Measurements from ENCODE around the gene RCOR3.

The RCOR3 gene

DNA sequence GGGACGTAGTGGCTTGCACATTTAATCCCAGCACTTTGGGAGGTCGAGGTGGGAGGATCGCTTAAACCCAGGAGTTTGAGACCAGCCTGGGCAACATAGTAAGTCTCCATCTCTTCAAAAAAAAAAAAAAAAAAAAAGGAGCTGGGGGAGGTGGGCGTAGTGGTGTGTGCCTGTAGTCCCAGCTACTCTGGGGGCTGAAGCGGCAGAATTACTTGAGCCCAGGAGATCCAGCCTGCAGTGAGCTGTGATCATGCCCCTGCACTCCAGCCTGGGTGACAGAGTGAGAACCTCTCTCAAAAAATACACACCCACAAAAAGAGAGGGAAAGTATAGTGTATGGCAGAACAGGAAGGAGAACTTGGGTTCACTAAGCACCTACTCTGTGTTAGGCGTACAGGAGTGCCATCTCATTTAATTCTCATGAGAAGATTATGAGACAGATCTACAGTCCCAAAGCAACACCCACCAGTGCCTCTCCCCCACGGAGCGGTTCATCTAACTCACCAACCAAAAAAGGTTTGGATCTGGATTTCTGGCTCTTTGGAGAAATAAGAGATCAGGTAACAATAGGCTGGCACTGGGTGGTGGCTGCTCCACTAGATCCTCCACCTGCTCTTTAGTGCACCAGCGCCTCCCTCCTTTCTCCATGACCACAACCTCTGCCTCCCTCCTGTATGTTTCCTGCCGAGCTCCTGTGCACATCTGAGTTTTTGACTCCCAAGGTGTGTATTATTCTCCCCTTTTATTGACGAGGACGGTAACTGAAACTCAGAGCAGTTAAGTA is 66.0 kb downstream of the RCOR3 start:
- no peak for DNase-seq (ENCODE audit: low spot score)

DNA sequence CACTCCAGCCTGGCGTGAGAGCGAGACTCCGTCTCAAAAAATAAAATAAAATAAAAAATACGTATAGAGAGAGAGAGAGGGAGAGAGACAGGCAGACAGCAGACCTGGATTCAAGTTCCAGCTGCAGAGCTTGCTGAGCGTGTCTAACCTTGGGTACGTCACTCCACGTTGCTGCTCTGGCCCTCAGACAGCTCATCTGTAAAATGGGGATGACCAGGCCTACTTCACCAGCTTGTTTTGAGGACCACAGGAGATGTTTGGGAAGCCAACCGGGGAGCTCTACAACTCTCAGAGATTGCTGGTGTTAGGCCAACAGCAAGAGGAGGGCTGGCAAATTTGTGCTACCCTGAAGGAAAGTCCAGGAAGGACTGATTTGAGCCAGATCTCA is 67.0 kb downstream of the RCOR3 start:
- DNase-seq (ENCODE audit: low spot score) = no peak

DNA sequence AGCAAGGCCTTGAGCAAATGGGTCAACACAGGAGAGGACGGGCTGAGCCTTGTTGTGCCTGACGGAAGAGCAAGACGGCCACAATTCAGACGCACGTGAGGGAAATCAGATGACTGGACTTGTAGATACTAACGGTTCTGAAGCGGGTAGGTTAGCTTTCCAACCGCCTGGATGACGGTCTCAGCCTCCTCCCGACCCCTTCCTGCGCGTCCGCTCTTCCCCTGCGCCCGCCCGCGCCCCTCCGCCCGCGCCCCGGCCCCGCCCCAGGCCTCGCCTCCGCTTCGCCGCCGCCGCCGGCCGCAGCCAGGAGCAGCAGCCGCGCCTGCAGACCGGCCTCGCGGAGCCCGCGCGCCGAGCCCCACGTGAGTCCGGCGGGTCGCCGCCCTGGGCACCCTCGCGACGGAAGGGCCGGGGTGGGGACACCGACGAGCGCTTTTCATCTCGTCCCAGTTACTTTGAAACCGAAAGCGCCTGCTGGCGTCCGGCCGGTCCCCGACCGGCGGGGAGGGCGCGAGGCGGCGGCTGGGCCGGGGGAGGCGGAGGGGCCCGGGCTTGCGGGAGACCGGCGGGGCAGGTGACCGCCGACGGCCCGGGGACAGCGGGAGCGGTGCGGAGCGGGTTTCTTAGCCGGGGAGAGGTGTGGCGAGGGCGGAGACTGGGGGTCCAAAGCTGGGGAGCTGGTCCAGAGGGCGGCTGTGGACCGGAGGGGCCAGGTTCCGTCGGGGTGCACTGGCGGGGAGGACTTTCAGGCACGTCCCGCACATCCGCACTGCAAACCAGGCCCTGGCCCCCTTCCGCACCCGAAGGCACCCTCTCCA is 67.6 kb downstream of the RCOR3 start, which contains the start of gene TRAF5:
TRAF5 (plus strand) TSS at position 306 of the 818 bp plus-strand sequence. CDS start 26,407 bp downstream, outside the sequence.
- DNase-seq (ENCODE audit: low spot score) = peak; percentile 46

GRCh38 chr1:211327346-211327921 is 68.3 kb downstream of the RCOR3 start:
- no peak for DNase-seq (ENCODE audit: low spot score)

DNA sequence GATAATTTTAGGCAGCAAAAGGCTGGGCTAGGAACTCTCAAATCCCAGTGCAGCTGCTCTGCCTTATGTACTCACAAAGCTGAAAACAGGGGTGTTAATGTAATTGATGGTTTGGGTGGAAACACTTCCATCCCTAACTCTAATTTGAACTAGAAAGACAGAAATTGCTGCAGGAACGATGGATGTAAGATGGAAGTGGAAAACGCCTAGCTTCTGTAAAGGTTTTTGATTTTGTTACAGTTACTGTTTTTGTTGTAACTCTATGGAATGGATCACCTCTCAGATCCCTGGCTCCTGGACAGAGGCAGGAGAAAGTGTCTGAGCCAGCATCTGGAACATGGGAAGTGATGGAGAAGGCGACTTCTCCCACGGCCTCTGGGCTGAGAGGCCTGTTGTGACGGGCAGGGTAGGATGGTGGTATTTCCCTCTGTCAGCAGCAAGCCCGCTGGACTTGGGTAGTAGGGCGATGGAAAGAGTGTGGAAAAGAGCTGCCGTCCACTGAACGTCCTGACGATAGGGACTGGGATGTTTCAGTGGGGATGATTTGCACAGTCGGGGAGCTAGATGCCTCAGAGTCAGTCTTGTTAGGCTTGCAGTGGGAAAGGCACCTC is 69.0 kb downstream of the RCOR3 start:
- no peak for DNase-seq (ENCODE audit: low spot score)

- no peak for DNase-seq (ENCODE audit: low spot score)
Observed at GRCh38 chr1:211328866-211329475, 69.8 kb downstream of the RCOR3 start.

DNA sequence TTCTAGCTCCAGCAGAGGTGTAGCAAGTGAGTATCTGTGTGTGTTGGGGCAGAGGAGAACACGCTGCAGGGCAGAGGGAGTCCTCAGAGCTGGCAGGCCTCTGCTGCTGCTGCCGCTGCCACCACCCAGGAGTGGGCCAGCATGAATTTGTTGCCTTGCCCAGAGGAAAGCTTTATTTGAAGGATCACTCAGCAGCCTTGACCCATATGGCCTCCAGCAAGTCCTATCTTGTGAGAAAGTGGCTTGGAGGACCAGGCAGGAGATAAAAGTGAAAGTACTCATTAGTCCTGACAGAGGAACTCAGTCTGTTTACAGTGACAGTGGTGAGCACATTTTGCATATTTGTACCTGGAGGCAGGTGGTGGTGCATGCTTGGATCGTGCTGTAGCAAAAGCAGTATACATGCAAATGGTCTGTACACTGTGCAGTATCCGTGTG is 70.6 kb downstream of the RCOR3 start:
- DNase-seq (ENCODE audit: low spot score) = no peak

GRCh38 chr1:211330282-211330936 is 71.2 kb downstream of the RCOR3 start:
- no peak for DNase-seq (ENCODE audit: low spot score)

GRCh38 chr1:211331011-211331709 is 72.0 kb downstream of the RCOR3 start:
- DNase-seq (ENCODE audit: low spot score) = no peak

DNA sequence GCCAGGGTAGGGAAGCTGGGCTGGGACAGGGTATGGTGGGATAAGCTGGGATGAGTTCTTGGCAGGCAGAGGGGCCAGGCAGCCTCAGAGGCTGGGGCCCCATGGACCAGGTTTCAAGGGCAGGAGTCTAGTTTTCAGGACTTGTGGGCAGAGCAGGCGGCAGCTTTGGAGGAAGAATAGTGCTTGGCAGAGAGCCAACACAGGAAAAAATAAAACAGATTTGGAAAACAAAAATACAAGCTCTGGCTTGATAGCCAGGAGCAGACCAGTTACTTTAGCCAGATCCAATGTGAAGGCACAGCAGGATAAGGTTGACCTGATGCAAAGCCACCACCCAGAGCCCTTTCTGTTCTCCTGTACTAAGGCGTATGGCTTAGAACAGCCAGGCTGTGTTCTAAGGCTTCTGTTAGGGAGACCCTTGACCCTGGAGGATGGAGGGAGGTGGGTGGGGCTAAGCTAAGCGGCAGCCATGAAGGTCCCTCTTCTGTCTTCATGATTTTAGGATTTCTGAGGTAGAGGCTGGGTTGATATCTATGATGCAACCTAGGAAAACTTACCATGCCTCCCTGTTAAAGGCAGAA is 73.0 kb downstream of the RCOR3 start:
- DNase-seq (ENCODE audit: low spot score) = no peak

GRCh38 chr1:211332830-211333229 is 73.7 kb downstream of the RCOR3 start:
- no peak for DNase-seq (ENCODE audit: low spot score)

DNA sequence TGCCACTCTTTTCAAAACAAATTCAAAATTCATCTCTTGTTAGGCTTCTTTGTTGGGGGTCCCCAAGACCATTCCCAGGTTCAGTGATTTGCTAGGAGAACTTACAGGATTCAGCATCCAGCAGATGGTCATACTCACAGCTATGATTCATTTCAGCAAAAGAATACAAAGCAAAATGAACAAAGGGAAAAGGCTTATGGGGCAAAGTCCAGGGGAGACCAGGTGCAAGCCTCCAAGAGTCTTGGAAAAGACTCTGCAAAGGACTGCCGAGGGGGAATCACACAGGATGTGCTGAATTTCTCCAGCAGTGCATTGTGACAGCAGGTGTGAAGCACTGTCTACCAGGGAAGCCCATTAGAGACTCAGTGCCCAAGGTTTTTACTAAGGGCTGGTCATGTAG is 74.7 kb downstream of the RCOR3 start:
- no peak for DNase-seq (ENCODE audit: low spot score)

DNA sequence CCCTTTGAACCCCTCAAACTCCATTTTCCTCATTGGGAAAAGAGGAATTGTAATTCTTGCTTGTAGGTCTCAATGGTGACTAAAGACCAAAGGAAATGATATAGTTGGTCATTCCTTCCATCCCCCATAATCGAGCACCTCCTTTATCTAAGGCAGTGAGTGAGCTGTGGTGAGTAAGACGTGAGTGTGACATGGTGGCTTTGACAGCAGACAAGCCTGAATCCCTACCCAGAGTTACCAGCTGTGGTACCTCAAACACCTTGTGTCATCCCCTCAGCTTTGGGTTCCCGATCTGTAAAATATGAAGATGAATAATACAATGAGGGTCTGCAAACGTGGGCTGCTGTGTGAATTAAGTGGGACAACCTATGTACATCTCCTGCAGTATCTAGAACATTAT is 75.8 kb downstream of the RCOR3 start:
- no peak for DNase-seq (ENCODE audit: low spot score)

- DNase-seq (ENCODE audit: low spot score) = no peak
Observed at GRCh38 chr1:211335522-211336157, 76.5 kb downstream of the RCOR3 start.

- DNase-seq (ENCODE audit: low spot score) = no peak
Observed at GRCh38 chr1:211336161-211336560, 77.0 kb downstream of the RCOR3 start.

- no peak for DNase-seq (ENCODE audit: low spot score)
Observed at GRCh38 chr1:211336775-211337174, 77.6 kb downstream of the RCOR3 start.

DNA sequence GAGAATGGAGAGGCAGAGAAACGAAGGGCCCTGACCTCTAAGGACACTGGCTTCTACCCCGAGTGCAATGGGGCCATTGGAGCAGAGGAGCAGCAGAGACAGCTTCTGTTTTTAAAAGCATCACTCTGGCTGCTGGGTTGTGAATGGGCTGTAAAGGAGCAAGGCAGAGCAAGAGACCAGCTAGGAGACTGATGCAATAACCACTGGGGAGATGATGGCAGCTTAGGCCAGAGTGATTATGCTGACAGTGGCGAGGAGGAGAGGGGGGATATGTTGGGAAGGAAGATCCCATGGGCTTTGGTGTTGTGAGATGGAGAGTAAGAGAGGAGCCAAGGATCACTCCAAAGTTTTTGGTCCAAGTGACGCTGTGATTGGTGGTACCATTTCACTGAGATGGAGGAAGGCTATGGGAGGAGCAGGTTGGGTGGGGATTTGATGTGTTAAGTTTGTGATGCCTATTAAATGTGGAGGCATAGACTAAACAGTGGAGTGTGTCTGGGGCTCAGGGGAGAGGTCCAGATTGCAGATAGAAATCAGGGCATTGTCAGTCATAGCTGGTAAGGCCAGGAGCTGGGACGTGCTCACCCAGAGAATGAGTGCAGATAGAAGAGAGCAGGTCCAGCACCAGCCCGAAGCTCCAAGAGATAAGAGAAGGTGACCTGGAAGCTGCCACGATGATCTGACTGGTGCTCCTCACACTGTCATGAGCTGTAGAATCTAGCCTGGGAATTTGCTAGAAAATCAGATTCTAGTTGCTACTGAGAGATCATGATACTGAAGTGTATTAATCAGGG is 78.5 kb downstream of the RCOR3 start:
- DNase-seq (ENCODE audit: low spot score) = no peak

- no peak for DNase-seq (ENCODE audit: low spot score)
Observed at GRCh38 chr1:211338224-211338620, 79.1 kb downstream of the RCOR3 start.

GRCh38 chr1:211339631-211340041 is 80.5 kb downstream of the RCOR3 start:
- no peak for DNase-seq (ENCODE audit: low spot score)
